ENCODE data around the gene PARVA. TPM values are rescaled to one million over a fixed set of nuclear protein-coding genes. Genes with fewer than 3 reads are reported as not detected.

Gene PARVA
- total and polyA plus RNA-seq, 2 of the 4 experiments (the other 2 are of a cell fraction) = 65.2 to 80.2 TPM

DNA sequence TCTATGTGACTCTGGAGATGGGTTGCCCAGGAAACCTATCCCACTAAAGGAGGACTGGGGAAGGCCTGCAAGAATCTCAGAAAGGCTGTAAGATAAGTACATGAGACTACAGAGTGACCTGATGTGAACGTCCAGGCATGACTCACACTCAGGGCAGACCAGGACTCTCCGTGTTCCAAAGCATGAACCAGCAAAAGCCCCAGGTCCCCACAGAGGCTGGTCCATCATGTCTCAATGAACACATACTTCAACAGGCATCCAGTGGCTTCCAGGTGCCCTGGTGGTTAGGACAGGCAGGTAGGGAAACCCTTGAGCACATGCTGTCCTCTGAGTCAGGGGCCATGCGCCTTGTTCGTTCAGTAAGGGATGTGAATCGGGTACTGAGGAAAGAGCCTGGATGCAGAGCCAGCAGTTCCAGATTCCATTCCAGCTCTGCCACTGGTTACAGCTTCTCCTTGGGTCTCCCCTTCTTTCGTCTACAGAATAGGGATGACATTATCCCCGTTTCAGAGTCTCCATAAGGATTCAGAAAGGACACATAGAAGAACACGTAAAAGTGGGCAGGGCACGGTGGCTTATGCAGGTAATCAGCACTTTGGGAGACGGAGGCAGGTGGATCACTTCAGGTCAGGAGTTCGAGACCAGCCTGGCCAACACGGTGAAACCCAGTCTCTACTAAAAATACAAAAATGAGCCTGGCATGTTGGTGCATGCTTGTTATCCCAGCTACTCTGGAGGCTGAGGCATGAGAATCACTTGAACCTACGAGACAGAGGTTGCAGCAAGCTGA, 167.8 kb downstream of the PARVA start (continued):
- TF ChIP-seq MAZ (IDR thresholded peaks at IDR 0.05; ENCODE audit: borderline replicate concordance, low read depth, low read length) = no peak

- Histone ChIP-seq H3K4me2 (ENCODE audit: low read depth, low read length) (no peak overlapping the region), H3K9me3 (ENCODE audit: control insufficient read depth, insufficient read depth, low read length) (peaks cover 3% of the 10 kb centered on the region; the same call in 1 of the 2 replicates), H2AK9ac (replicated peaks; ENCODE audit: low read depth, low read length, poor library complexity) (no peak overlapping the region), H2BK20ac (ENCODE audit: low read depth, low read length) (no peak overlapping the region), H3K79me1 (ENCODE audit: low read depth in 1 of 2, low read length in 2 of 2) (peaks cover 0 to 8% of the 10 kb centered on the region in 2 experiments; a peak in 2 of 4 replicates), H3K36me3 (ENCODE audit: control insufficient read depth, insufficient read depth, low read length) (no peaks in the 10 kb centered on the region), H2BK120ac (ENCODE audit: low read depth, low read length) (no peak overlapping the region), H3K14ac (replicated peaks; ENCODE audit: low read depth, low read length) (no peak overlapping the region), H4K8ac (ENCODE audit: low read depth in 2 of 2, low read length in 2 of 2) (no peak overlapping the region), H3K9ac (ENCODE audit: low read depth, low read length) (no peak overlapping the region), H3K56ac (ENCODE audit: extremely low read depth, insufficient read depth, low read length) (no peak overlapping the region), H2AK5ac (ENCODE audit: low read depth, low read length) (0 out of 2 replicates have a peak overlapping the region, but pooled peaks have one; percentile 2), H3K18ac (ENCODE audit: low read depth, low read length) (no peak overlapping the region), H3K9me1 (ENCODE audit: insufficient read depth, low read length) (peaks cover 30% of the 10 kb centered on the region), H4K5ac (ENCODE audit: low read depth, low read length) (no peak overlapping the region), H4K20me1 (ENCODE audit: insufficient read depth, low read length) (no peaks in the 10 kb centered on the region), H2AFZ (replicated peaks; ENCODE audit: low read length, poor library complexity) (no peak overlapping the region), H3K23ac (ENCODE audit: low read depth, low read length) (no peak overlapping the region), H3K4me1 (ENCODE audit: control insufficient read depth, insufficient read depth, low read length) (peaks cover 21% of the 10 kb centered on the region), H2BK15ac (ENCODE audit: low read depth, low read length) (no peak overlapping the region), H2BK5ac (ENCODE audit: low read depth, low read length, poor library complexity, severe bottlenecking) (no peak overlapping the region), H3K27ac (ENCODE audit: insufficient read depth, low read length) (no peak overlapping the region), H3K4me3 (ENCODE audit: insufficient read depth, low read depth, low read length) (no peak overlapping the region), H3K27me3 (ENCODE audit: control insufficient read depth, insufficient read depth, low read length) (no peaks in the 10 kb centered on the region), H3K4ac (ENCODE audit: low read depth, low read length) (no peak overlapping the region), H4K91ac (ENCODE audit: insufficient read depth, low read depth, low read length) (no peak overlapping the region)
- no peak for DNase-seq
- intact Hi-C loops (cut with micrococcal nuclease) (no loop called here), dilution Hi-C loops (cut with HindIII; ENCODE audit: low sequenced_read_pairs, unreplicated experiment) (no loop called here), in situ Hi-C loops (cut with MboI; ENCODE audit: low sequenced_read_pairs) (no loop called here)
- ATAC-seq (ENCODE audit: low read depth) = no peak
- no TSS peak for BruUV-seq (replicated peaks)
- CTCF ChIA-PET = no interaction called here
- WGBS, 2 experiments (ENCODE audit: extremely low coverage in 2 of 2, insufficient read length in 1 of 2) = 100% methylated on average over 1 of the region's 8 CpGs; no CpG with 5 or more reads in 1 of the 2 experiments
- POLR2A ChIA-PET (ENCODE audit: unreplicated experiment) = no interaction called here
- TF ChIP-seq RFX5 (IDR thresholded peaks at IDR 0.05; ENCODE audit: low read depth, low read length) (no peak), CTCF (conservative IDR thresholded peaks at IDR 0.05; ENCODE audit: low read depth, low read length) (no peak), BHLHE40 (IDR thresholded peaks at IDR 0.05; ENCODE audit: low read depth, low read length) (no peak), MAFK (IDR thresholded peaks at IDR 0.05; ENCODE audit: low read depth, low read length) (no peak), CEBPB (IDR thresholded peaks at IDR 0.05; ENCODE audit: low read depth, low read length) (no peak), CHD1 (IDR thresholded peaks at IDR 0.05; ENCODE audit: low read depth, low read length) (no peak), SMC3 (IDR thresholded peaks at IDR 0.05; ENCODE audit: low read depth, low read length) (no peak), MAZ (IDR thresholded peaks at IDR 0.05; ENCODE audit: borderline replicate concordance, low read depth, low read length) (no peak), MXI1 (IDR thresholded peaks at IDR 0.05; ENCODE audit: borderline replicate concordance, low read depth, low read length) (no peak), NFE2L2 (IDR thresholded peaks at IDR 0.05; ENCODE audit: low read depth, low read length) (no peak), ELK1 (IDR thresholded peaks at IDR 0.05; ENCODE audit: borderline replicate concordance, low read depth, low read length) (no peak), FOS (IDR thresholded peaks at IDR 0.05; ENCODE audit: low read depth, low read length) (no peak), RCOR1 (IDR thresholded peaks at IDR 0.05; ENCODE audit: insufficient replicate concordance, low read length) (no peak), RAD21 (IDR thresholded peaks at IDR 0.05; ENCODE audit: low read length) (no peak), POLR2A (IDR thresholded peaks at IDR 0.05; ENCODE audit: low read depth, low read length) (no peak)
Observed at GRCh38 chr11:12546122-12546521, 168.8 kb downstream of the PARVA start.
